GM19023 (cell line): ENCODE results near the gene KLHL2.
"Not testable (repeated sequence)": the region's sequence is repeated elsewhere in the genome, so short reads cannot be mapped to it uniquely, and the experiment has no call there.

Source experiments
- ATAC-seq: cut with Tn5 transposase; IDR thresholded peaks from one replicate; pipeline ENCODE4 v1.9.1; 2021; ENCODE audit warnings: mild to moderate bottlenecking, moderate library complexity; ENCODE audit not compliant: unreplicated experiment

The KLHL2 gene

DNA sequence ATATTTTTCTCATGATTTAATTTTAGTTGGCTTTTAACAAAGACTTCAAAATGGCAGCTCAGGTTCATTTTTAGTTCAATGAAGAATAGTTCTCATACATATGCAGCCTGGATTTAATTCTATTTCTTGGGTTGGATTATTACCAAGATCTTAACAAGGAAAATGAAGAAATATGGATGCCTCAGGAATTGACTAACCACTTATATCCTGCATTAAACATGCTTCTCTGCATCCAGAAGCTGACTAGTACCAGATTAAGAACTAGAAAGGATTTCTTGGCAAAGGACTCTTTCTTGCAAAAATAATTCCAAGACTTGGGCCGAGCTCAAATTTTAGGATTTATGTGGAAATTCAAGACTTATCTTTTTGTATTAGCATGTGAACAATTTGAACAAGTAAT is 5.6 kb upstream of the KLHL2 start:
- ATAC-seq, result no peak

DNA sequence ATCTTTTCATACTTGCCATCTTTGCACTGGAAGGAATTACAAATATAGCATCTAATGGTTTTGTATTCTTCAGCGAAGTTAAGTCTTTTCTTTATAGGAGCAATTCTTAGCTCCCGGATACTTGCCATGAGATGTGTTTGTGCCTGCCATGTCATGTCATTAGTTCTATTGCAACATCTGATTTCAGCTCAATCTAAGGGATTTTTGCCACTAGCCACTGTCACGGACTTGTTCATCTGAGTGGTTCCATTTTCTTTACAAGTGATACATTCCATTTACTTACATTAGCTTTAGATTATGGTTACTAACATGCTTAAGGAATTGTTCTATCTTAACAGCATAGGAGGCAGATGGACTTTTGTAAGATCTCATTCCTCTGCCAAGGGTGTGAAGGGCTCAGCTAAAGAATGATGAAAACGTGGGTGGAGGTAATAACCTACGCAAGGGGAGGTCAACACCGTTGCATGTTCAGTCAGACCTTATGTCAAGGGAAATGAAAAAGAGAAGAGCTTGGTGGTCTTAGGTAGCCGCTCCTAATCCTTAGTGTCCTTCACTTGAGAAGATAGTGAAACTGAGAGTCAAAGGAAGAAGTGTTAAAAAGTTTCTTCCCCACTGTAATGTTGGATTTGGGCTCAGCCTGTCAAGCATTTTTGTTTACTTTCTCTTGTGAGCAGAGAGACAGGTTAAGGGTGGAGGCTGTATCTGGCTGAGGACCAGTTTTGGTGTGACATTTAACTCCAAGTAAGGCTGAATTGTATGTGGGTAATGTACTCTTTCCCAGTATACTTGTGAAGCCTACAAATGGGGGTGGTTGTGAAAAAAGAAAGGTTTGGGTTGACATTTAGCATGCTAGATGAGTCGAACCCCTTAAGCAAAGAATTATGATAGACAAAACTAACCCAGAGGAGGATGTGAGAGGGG is 3.6 kb upstream of the KLHL2 start:
- ATAC-seq, result no peak

DNA sequence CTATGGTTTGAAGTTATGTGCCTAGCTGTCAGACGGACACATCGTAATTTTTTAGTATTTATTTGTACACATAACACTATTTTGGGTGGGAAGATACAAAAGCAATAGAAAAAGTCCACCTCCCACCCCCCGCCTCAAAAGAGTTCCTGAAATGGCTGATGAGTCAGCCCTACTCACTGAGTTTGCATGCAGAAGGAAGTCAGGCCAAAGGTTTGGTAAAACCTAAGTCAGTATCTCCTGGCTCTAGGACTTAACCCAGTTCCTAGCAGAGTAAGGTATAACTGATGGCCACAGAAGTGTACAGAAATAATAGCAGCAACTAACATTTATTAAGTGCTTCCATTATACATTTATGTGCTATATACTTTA is 2.9 kb upstream of the KLHL2 start:
- no peak for ATAC-seq

DNA sequence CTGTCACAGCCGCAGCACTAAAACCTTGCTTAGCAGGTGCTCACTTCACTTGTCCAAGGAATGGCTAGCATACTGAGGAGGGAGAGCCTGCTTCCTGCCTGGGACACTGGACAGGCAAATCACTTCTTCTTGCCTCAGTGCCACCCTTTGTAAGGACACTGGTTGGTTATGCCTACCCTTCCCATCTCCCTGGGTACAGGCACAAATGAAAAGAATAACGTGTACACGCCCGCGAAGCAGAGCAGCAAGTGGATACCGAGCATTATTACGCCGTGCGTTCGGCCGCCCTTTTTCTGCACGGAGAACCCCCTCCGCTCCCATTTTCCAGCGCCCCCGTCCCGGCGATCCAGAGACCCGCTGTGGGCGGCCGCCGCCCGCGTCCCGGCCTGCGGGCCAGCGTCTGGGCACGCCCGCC is 338 bp upstream of the KLHL2 start:
- ATAC-seq, result peak; percentile 35

DNA sequence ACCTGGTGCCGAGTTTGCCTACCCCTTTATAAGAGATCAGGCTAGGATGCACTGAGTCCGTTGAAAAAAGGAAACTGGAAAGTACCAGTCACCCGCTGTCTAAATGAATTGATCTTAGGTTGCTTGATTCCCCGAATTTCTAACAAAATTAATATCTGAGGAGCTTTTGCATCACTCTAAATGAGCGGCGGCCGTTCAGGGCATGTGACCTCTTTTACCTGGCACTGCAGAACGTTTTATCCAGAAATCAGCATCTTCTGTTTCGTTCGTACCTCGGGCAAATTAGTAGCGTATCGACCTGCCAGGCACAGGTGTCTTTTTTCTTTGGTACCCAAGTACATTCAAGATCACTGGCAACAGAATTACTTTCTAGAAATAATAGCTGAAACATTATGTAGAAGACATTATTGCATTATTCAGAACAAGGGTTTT is 876 bp downstream of the KLHL2 start:
- no peak for ATAC-seq

DNA sequence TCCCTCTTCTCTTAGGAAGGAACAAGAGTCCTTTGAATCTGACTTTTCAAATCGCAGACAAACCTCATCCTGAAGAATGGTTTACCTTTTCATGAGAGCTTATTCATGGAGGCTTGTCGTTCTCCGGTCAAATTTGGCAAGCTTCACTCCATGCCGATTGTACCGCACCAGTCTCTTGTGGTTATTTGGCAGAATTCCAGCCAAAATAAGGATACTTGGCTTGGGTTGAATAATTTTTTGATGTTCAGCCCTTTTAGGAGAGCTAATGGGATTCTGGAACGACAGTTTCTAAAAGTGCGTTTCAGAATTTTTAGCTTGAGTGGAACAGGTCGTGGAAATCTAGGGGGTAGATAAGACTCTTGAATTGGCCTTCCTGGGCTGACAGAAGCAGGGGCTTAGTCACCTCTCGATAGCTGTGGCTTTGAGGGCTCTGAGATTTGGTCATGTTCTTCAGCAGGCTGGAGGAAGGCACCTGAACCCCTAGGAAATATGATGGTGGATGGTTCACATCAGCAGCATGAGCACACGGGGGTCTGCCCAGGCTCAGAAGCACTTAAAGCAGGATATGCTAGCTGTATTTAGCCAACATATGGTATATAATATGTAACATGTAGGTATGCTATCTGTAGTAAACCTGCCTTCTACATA is 1.5 kb downstream of the KLHL2 start:
- ATAC-seq, result no peak

DNA sequence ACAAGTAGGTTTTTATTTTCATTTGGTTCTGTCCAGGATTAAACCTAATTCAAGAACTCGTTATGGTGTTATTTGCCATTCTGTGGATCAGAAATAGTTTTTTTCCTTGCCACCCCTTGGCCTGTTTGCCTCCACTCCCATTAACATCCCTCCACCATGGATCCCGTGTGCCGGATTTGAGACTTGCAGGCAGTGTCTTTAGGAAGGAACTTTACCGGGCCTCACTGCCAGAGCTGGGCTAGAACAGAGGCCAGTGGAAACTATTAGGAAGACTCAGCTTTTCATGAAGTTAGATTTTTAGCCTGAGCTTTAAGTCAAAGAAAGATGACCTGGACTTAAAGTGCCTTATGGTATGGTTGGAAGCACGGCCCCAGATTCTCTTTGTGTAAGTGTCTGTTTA is 2.4 kb downstream of the KLHL2 start:
- no peak for ATAC-seq

DNA sequence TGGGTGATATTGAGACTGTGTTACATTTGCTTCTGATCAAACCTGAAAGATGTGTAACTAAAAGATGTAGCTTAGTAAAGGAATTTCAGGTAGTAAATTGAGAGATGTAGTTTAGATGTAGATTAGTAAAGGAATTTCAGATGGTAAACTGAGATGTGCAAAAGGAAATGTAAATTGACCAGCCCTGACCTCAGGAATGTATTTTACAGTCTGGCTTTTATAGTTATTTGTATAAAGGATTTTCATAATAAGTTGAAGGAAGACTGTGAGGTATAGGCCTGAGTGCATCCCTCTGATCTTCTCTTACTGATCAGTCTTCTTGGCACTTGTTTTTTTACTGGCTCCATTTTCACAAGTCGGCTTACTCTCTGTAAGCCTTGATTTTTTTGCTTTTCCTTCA is 3.2 kb downstream of the KLHL2 start:
- ATAC-seq, result no peak

DNA sequence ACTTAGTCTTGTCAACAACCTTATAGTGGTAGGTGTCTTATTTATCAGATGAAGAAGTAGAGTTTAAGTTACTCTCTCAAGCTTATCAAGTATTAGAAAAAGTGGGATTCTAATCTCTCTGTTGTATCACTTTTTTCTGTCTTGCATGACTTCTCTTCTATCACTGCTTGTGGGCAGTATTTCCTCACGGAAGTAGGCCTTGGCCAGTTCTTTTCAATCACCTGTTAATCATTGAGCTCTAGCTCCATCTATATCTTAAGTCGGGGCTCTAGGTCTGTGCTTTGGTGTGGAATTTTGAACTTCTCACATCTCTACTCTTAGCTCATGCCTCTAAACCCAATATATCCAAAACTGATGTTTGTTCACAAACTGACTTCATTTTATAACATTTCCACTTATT is 5.3 kb downstream of the KLHL2 start:
- ATAC-seq, result not testable (repeated sequence)

DNA sequence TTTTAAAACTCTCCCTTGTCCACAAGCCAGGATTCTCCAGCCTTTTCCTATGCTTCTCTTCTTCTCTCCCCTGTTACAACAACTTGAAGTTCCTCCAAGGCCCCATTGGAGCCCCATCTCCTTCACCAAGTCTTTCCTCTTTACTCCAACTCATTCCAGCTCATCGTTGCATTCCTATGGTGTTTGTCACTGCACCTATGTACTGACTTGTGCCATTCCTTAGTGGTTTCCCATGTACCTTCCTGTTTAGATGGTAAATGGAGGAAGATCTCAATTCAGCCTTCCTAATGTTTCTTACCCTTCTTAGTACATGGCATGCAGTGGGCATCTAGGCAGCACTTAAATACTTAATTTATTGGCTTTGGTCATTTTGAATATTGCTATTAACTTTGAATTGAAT is 6.0 kb downstream of the KLHL2 start:
- not testable (repeated sequence) for ATAC-seq

DNA sequence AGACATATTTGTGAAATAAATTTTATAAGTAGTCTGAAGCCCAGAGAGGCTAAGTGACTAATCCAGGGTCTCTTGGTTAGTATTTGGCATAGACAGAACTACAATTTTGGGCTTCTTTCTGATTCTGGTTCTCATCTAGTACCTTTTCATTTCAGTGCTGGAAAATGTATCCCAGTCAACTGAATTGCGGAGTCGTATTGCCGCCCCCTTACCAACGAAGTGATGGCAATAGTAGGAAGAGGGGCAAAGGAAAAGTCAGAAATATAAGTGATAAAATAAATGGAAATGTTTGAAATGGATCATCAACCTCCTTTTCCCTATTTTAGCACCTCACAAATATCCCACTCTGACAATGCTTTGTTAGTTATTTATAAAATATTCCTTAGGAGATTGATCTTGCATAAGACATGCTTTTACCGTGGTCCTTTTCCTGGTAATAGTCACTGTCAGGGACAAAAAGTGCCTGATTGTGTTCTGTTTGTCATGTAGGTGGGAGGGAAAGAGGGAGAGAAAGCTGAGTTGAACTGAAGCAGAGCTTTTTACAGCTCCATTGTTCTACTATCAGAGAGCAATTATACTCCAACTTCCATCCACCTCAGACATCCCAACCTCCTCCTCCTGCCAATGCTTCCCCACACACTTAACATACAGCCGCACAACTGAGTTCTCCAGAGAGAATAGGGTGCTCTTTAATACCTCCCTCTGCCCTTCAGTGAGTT is 6.8 kb downstream of the KLHL2 start:
- ATAC-seq, result not testable (repeated sequence)

DNA sequence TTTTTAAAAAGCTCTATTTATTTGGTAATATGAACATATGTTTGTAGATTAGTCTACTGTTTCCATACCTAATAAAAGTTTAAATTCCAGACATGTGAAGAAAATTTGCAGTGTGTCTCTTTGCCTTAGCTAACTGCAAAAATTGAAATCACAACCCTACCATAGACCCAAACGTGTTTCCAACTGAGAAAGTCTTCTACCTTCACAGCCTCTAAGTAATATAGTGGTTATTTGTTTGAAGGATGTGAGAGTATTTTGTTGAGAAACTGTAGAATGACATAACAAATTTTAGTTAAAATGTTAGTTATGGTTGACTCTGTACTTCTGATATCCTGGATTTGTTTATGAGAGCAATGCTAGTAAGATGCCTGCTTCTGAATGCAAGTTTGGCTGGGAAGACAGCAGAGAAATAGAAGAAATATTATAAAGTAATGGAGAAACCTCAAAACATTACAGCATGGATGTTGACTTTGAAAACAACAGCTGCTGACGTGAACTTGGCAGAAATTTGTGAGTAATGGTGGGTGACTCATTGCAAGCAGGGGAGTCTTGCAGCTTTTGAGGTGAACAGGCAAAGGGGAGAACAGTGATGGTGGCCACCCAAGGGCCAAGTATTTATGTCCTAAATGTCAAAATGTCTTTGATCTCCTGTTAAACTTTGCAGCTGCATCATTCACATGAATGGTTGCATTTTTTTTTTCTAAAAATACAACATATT is 7.8 kb downstream of the KLHL2 start:
- peak; percentile 57 for ATAC-seq

DNA sequence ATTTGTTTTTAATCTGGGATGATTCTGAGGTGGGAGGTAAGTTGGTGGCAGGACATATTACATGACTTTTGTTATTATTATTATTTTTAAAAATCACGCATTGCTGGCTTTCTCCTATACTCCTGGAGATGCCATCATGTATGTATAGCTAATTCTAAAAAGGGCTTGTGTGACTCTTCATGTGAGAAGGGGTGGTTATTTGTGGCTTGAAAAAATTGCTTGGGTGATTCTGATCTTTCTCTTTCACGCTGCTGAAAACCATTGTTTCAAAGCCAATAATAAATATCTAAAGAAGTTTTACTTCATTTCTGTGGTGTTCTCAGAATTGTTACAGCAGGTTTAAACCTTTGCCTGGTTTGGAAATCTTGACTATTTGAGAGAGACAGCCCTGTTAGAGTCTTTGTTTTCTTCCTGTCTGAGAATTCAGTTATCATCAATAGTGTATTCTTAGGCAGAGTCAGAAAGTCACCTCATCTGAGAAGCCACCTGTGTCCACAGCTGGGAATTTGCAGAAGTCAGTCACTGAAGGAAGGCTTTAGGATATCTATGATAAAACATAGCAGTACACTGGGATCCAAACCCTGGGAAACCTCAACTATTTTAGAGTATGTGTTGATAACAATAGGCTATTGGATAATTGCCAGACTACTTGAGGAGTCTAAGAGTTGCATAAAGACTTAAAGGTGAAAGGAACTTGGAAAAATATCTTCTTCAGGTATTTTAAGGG is 8.6 kb downstream of the KLHL2 start:
- peak; percentile 61 for ATAC-seq

DNA sequence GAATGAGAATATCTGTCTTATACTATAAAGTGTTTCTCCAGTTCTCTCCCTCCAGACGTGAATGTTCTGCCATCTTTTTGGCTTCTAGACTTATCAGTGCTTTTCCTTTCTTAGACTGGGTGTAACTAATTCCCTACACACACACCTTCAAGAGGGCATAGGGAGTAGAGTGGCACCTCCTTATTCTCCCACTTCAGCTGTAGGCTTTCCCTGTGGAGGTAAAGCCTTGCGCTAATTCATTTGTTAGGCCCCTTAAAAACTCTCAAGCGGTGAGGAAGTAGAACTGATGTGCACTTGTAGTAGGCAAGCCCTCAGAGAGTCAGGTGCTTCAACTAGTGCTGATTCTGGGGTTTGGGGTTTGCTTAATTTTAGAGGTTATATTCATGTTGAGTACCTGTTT is 10.0 kb downstream of the KLHL2 start:
- ATAC-seq, result no peak

DNA sequence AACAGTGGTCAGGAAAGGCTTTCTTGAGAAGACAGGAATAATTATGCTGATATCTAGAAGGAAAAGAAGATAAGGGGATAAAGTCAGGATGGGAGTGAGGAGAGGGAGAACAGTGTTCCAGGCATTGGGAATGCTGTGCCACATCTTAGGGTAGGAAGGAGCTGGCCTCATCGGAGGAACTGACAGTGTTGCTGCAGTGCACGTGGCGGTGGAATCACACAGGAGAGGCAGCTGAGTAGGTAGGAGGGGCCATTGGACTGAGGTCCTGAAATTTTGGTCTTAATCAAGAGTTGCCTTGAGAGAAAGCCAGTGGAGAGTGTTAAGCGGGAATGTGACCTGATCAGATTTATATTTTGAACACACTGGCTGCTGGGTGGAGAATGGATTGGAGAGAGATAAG is 13.9 kb downstream of the KLHL2 start:
- not testable (repeated sequence) for ATAC-seq

DNA sequence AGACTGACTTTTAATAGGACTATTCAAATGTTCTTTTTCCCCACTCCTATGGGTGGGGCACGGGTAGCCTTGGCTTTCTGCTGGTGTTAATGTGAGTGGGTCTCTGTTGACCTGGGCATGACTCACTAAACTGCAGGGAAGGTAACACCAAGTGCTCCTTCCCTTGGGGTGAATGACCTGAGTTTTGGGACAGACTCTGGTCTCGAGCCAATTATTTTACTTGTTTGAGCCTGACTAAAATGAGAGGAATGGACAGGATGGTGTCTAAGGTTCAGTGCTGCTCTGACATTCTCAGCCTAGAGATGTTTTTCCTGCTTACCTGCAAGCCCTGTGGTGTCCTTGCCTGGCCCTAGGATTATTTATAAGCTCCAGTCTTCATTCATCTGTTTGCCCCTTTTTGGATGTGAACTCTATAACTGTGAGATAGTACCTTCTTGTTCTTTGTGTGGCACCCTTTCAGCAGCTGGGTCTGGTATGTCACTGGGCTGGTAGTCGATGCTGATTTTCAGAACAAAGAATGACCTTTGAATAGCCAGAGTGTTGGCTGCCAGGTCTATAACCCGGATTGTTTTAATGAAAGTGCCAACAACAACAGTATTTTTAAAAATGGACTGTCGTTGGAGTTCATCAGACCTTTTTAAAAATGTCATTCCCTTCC is 14.8 kb downstream of the KLHL2 start:
- not testable (repeated sequence) for ATAC-seq

DNA sequence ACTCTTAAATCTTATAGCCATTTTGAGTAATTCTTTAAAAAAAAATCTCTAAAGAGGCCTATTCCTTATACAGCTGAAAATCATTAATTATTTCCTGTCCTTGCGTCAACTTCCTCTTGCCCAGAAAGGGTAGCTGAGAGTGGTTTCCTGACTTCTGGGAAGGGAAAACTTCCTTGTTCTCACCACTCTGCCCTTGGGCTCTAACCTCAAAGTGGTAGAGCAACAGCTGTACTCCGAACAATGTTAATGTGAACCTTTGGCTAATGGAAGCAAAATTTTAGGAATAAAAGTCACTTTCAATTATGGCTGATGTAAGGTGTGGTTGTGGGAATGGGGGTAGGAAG is 15.3 kb downstream of the KLHL2 start:
- ATAC-seq, result no peak

DNA sequence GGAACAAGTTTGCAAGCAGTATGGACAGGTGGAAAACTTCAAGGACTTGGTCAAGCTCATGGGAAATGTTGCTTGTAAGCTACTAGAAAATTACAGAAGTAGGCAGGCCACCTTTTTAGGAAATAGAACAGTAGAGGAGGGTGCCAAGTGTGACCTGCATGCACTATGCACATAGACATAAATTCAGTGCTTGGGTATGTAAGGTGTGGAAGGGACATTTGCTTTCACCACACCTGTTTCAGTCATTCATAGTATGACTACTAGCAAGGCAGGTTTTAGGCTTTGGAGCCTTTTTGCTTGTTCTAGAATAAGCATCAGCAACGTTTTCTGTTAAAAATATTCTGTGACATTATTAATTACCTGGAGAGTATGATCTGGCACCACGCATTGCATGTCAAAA is 20.0 kb downstream of the KLHL2 start:
- ATAC-seq, result not testable (repeated sequence)

DNA sequence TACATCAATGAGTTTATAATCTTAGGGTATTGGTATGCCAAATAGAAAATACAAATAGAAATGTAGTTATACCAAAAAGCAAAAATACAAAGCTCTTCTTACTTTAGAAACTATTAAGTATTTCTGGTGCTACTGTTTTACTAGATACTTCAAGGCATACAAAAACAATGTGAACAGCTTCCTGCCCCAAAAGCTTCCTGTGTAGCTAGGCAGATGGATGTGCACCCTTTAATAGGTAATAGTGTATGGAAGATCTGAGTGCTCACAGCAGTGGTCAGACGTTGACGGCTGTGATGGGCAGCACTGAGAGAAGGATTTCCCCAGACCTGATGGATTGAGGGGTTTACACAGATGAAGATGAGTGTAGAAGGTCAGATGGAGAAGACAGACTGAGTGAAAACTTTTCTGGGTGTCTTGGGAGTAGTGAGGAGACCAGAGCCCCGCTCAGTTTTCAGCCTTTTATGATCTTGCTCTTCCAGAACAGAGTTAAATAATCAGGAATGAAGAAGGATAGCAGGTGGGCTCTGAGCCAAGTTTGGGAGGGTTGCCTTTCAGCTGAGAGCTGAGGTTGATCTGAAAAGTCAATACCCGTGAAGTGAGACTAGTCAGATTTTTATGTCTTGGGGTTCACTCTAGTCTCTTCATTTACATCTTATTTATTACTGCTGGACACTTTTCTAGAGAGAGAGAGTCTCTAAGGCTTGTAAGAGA is 22.3 kb downstream of the KLHL2 start:
- ATAC-seq, result not testable (repeated sequence)
